BLaER1 (cell line): ENCODE measurements around the gene LRRIQ4.
A peak's percentile ranks its signal among the peaks of the same experiment; 100 is the strongest.

Source experiments
- H3K27ac ChIP-seq: shearing (Covaris generic); formaldehyde crosslinking; 2 replicates; pipeline ENCODE4 v1.8.1; 2022
- H3K27me3 ChIP-seq: shearing (Covaris generic); formaldehyde crosslinking; 2 replicates; pipeline ENCODE4 v1.8.1; 2022
- H3K36me3 ChIP-seq: shearing (Covaris generic); formaldehyde crosslinking; 2 replicates; pipeline ENCODE4 v1.8.1; 2022
- H3K4me1 ChIP-seq: shearing (Covaris generic); formaldehyde crosslinking; 2 replicates; pipeline ENCODE4 v1.8.1; 2022
- H3K4me2 ChIP-seq: shearing (Covaris generic); formaldehyde crosslinking; 2 replicates; pipeline ENCODE4 v1.8.1; 2022
- H3K4me3 ChIP-seq: shearing (Covaris generic); formaldehyde crosslinking; 2 replicates; pipeline ENCODE4 v1.8.1; 2022
- H3K9ac ChIP-seq: shearing (Covaris generic); formaldehyde crosslinking; 2 replicates; pipeline ENCODE4 v1.8.1; 2022
- H3K9me3 ChIP-seq: shearing (Covaris generic); formaldehyde crosslinking; 2 replicates; pipeline ENCODE4 v1.8.1; 2022
- H4K20me1 ChIP-seq: shearing (Covaris generic); formaldehyde crosslinking; 2 replicates; pipeline ENCODE4 v1.8.1; 2022
- Cebpa-rat ChIP-seq: shearing (Covaris generic); IDR thresholded peaks from 2 replicates; pipeline ENCODE4 v1.8.1; 2022

LRRIQ4 gene

GRCh38 chr3:169822540-169822939 is 9.9 kb downstream of the LRRIQ4 start:
- Histone ChIP-seq H4K20me1 (no peaks in the 10 kb centered on the region), H3K4me2 (no peak overlapping the region), H3K27me3 (no peaks in the 10 kb centered on the region), H3K9ac (no peak overlapping the region), H3K9me3 (no peaks in the 10 kb centered on the region), H3K4me1 (no peaks in the 10 kb centered on the region), H3K27ac (no peak overlapping the region), H3K36me3 (no peaks in the 10 kb centered on the region), H3K4me3 (no peak overlapping the region)
- TF ChIP-seq Cebpa-rat = no peak

- Histone ChIP-seq H4K20me1 (no peaks in the 10 kb centered on the region), H3K9me3 (no peaks in the 10 kb centered on the region), H3K27ac (no peak overlapping the region), H3K4me2 (no peak overlapping the region), H3K36me3 (no peaks in the 10 kb centered on the region), H3K9ac (no peak overlapping the region), H3K4me3 (no peak overlapping the region), H3K4me1 (no peaks in the 10 kb centered on the region), H3K27me3 (no peaks in the 10 kb centered on the region)
- TF ChIP-seq Cebpa-rat = no peak
Measured at GRCh38 chr3:169822983-169823382, 10.3 kb downstream of the LRRIQ4 start.

DNA sequence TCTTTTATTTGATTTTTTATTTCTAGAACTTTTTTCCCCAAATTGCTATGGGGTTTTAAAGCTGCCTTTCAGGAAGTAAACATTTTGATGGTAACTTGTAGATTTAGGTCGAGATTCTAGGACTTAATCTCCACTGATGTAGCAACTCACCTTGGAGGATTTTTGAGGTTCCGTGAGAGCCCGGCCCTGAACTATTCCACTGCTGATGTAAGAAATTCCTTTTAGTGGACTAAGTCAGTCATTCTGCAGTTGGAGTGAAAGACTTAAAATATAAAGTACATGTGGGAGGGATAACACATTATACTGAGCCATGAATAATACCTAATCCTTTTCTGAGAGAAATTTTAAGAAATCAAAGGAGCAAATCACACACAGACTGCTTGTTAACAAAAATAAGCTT is 12.6 kb downstream of the LRRIQ4 start:
- Histone ChIP-seq H3K9me3 (no peaks in the 10 kb centered on the region), H3K4me3 (no peak overlapping the region), H3K27me3 (no peaks in the 10 kb centered on the region), H3K9ac (no peak overlapping the region), H3K36me3 (no peaks in the 10 kb centered on the region), H3K4me2 (no peak overlapping the region), H3K27ac (no peak overlapping the region), H4K20me1 (no peaks in the 10 kb centered on the region), H3K4me1 (no peaks in the 10 kb centered on the region)
- TF ChIP-seq Cebpa-rat = no peak

DNA sequence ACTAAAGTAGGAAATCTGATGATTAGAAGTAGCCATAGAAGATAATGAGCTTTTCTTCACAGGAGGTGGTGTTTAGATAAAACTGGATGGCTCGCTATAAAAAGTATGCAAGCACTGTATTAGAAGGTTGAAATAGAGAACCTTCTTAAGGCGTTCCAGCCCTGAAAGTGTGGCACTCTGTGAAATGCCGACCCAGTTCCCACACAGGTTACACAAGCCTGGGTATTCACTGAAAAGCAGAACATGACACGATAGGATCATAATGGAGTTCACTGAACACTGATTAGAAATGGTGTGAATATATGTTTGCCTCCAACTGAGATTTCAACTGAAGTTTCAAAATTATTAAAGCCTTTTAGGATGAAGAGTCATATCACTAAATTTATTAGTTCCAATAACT is 15.0 kb downstream of the LRRIQ4 start:
- Histone ChIP-seq H3K9me3 (no peaks in the 10 kb centered on the region), H3K27ac (no peak overlapping the region), H3K4me1 (no peaks in the 10 kb centered on the region), H3K27me3 (no peaks in the 10 kb centered on the region), H3K4me3 (no peak overlapping the region), H3K9ac (no peak overlapping the region), H3K36me3 (no peaks in the 10 kb centered on the region), H4K20me1 (no peaks in the 10 kb centered on the region), H3K4me2 (no peak overlapping the region)
- no peak for TF ChIP-seq Cebpa-rat

- no peaks in the 10 kb centered on the region for H3K9me3 ChIP-seq
- H3K4me1 ChIP-seq = no peaks in the 10 kb centered on the region
- no peak overlapping the region for H3K27ac ChIP-seq
- no peak overlapping the region for H3K9ac ChIP-seq
- no peak for TF ChIP-seq Cebpa-rat
- H4K20me1 ChIP-seq = no peaks in the 10 kb centered on the region
- H3K36me3 ChIP-seq = no peaks in the 10 kb centered on the region
- no peak overlapping the region for H3K4me2 ChIP-seq
- no peak overlapping the region for H3K4me3 ChIP-seq
- H3K27me3 ChIP-seq = no peaks in the 10 kb centered on the region
Measured at GRCh38 chr3:169835533-169835932, 22.9 kb downstream of the LRRIQ4 start.

DNA sequence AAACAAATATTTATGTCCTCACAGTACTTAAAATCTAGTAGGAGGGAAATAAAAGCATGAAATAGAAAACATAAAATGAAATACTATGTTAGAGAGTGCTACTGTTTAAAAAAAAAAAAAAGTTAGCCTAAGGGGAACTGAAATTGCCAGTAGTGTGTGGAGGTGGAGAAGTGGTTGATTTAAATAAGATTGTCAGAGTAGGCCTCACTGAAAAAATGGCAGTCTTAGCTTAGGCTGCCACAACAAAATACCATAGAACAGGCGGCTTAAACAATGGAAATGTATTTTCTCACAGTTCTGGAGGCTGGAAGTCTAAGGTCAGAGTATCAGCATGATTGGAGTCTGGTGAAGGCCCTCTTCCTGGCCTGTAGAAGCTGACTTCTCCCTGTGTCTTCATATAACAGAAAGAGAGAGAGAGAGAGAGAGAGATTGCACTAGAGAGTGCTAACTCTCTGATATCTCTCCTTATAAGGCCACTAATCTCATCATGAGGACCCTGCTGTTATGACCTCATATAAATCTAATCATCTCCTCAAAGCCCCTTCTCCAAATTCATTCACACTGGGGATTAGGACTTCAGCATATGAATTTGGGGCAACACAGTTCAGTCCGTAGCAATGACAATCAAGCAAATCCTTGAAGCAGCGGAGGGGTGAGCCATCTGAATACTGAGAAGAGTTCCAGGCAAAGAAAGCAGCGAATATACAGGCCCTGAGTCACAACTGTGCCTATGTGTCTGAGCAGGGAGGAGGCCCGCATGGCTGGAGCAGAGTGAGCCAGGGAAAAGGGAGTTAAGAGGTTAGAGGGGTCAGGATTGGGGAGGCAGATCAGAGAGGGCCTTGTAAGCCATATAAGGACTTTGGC is 23.6 kb downstream of the LRRIQ4 start:
- H3K27me3 ChIP-seq = no peaks in the 10 kb centered on the region
- H3K36me3 ChIP-seq = no peaks in the 10 kb centered on the region
- no peaks in the 10 kb centered on the region for H3K9me3 ChIP-seq
- no peak overlapping the region for H3K27ac ChIP-seq
- H4K20me1 ChIP-seq = no peaks in the 10 kb centered on the region
- H3K4me2 ChIP-seq = no peak overlapping the region
- no peak overlapping the region for H3K9ac ChIP-seq
- TF ChIP-seq Cebpa-rat = no peak
- H3K4me1 ChIP-seq = peaks cover 7% of the 10 kb centered on the region
- no peak overlapping the region for H3K4me3 ChIP-seq

DNA sequence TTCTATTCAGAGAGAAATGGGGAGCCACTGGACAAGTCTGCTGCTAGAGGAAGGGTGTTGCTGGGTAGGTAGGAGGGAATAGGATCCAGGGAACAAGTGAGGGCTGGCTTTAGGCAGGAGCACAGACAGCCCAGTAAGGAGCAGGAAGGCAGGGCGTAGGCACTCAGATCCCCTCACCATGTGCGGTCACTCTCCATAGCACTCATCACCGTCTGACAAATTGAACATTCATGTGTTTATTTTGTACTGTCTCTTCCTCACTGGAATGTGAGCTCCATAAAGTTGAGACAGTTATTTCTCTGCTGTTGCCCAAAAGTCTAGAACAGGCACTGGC is 24.2 kb downstream of the LRRIQ4 start:
- H3K4me3 ChIP-seq = no peak overlapping the region
- no peak overlapping the region for H3K4me2 ChIP-seq
- no peak overlapping the region for H3K9ac ChIP-seq
- TF ChIP-seq Cebpa-rat = no peak
- H3K27ac ChIP-seq = no peak overlapping the region
- no peaks in the 10 kb centered on the region for H3K27me3 ChIP-seq
- H4K20me1 ChIP-seq = no peaks in the 10 kb centered on the region
- H3K36me3 ChIP-seq = no peaks in the 10 kb centered on the region
- H3K9me3 ChIP-seq = no peaks in the 10 kb centered on the region
- peaks cover 9% of the 10 kb centered on the region for H3K4me1 ChIP-seq

- Histone ChIP-seq H3K4me3 (no peak overlapping the region), H3K27me3 (no peaks in the 10 kb centered on the region), H3K4me2 (no peak overlapping the region), H3K9me3 (no peaks in the 10 kb centered on the region), H3K9ac (no peak overlapping the region), H4K20me1 (no peaks in the 10 kb centered on the region), H3K4me1 (peaks cover 9% of the 10 kb centered on the region), H3K36me3 (no peaks in the 10 kb centered on the region), H3K27ac (no peak overlapping the region)
- no peak for TF ChIP-seq Cebpa-rat
Measured at GRCh38 chr3:169838511-169839030, 25.9 kb downstream of the LRRIQ4 start.

- TF ChIP-seq Cebpa-rat = no peak
- H3K27me3 ChIP-seq = no peaks in the 10 kb centered on the region
- H3K4me1 ChIP-seq = peaks cover 11% of the 10 kb centered on the region
- no peaks in the 10 kb centered on the region for H3K9me3 ChIP-seq
- no peak overlapping the region for H3K4me3 ChIP-seq
- H3K4me2 ChIP-seq = peak overlapping the region; percentile 49
- H3K36me3 ChIP-seq = no peaks in the 10 kb centered on the region
- no peak overlapping the region for H3K9ac ChIP-seq
- no peak overlapping the region for H3K27ac ChIP-seq
- H4K20me1 ChIP-seq = no peaks in the 10 kb centered on the region
Measured at GRCh38 chr3:169841171-169841570, 28.5 kb downstream of the LRRIQ4 start.

DNA sequence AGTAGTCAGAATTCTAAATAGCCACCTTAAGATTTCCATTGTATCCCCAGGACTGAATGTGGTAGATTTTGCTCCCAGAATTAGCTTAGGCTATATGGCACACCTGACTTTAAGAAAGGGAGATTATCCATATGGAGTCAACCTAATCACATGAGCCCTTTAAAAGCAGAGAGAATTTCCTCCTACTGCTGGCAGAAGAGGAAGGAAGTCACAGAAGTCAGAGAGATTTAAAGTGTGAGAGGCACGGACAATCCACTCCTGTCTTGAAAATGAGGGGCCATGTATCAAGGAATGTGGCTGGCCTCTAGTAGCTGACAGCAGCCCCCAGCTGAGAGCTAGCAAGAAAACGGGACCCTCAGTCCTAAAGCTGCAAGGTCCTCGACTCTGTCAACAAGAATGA is 30.3 kb downstream of the LRRIQ4 start:
- H3K27ac ChIP-seq = no peak overlapping the region
- no peaks in the 10 kb centered on the region for H3K27me3 ChIP-seq
- no peaks in the 10 kb centered on the region for H4K20me1 ChIP-seq
- H3K4me1 ChIP-seq = peaks cover 21% of the 10 kb centered on the region
- no peak for TF ChIP-seq Cebpa-rat
- no peak overlapping the region for H3K9ac ChIP-seq
- H3K4me2 ChIP-seq = no peak overlapping the region
- no peak overlapping the region for H3K4me3 ChIP-seq
- H3K36me3 ChIP-seq = no peaks in the 10 kb centered on the region
- H3K9me3 ChIP-seq = no peaks in the 10 kb centered on the region
